Measurements from ENCODE around the gene RTN3.
"Not testable (repeated sequence)": the region's sequence is repeated elsewhere in the genome, so short reads cannot be mapped to it uniquely, and the experiment has no call there.

Gene RTN3

GRCh38 chr11:63769042-63769713 is 87.9 kb downstream of the RTN3 start:
- DNase-seq (ENCODE audit: low read depth) = no peak

DNA sequence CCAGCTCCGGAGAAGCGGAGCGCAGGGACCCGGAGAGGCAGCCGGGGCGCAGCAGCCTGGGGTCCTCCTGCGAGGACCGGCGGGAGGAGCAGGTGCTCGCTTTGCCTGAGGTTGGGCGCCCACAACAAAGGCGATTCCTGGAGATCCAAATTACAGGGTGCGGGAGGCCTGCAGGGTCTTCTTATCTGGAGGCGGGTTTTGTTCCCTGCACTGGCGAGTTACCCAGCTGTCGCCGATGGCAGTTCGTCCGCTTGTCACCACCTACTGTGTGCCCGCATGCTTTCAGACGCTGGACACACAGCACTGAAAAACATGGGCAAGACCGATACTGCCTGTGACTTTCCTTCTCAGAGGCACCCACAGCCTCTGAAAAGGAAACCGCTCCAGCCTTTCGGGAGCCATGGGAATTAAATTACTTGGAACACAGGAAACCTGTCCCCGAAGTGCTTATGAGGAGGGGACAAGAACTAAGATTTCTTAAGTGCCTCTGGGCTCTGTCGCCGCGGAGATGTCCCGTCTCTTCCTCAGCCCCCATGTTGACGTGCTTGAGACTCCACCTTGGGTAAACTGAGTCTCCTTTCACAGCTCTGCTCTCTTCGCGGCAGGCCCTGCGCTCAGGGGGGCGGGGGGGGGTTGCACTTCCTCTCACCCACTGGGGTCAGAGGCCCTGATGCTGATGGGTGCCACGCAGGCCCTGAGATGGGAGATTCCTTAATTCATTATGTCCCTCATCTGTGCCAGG is 88.6 kb downstream of the RTN3 start:
- DNase-seq (ENCODE audit: low read depth) = no peak

DNA sequence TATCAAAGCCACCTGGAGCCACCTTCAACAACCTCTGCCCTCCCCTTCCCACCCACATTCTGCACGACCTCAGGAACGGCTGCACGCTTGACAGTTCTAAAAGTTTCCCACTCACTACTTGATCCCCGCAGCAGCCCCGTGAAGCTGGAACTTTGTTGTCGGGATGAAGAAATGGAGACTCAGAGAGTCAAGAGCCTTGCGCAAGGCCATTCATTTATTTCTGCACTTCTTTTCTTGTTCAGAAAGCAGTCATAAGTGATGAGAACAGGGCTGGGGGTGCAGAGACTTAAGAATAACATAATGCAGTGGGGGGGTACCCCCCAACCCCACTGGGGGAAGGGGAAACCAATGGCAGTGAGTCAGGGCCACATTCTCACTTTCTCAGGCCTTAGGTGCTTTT is 89.5 kb downstream of the RTN3 start:
- no peak for DNase-seq (ENCODE audit: low read depth)

DNA sequence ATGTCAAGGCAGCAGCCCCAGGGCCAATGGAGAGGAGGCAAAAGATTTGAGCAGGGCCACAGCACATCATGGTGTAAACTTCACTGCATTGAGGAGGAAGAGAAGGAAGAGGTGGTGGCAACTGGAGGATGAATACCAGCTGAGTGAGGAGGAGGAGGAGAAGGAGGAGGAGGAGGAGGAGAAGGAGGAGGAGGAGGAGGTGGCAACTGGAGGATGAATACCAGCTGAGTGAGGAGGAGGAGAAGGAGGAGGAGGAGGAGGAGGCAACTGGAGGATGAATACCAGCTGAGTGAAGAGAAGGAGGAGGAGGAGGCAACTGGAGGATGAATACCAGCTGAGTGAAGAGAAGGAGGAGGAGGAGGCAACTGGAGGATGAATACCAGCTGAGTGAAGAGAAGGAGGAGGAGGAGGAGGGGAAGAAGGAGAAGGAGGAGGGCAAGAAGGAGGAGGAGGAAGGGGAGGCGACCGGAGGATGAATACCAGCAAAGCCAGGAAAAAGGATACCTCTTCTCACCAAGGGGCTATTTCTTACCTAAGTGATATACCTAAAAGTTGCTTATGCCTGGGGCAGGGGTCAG is 90.5 kb downstream of the RTN3 start:
- DNase-seq (ENCODE audit: low read depth) = not testable (repeated sequence)

DNA sequence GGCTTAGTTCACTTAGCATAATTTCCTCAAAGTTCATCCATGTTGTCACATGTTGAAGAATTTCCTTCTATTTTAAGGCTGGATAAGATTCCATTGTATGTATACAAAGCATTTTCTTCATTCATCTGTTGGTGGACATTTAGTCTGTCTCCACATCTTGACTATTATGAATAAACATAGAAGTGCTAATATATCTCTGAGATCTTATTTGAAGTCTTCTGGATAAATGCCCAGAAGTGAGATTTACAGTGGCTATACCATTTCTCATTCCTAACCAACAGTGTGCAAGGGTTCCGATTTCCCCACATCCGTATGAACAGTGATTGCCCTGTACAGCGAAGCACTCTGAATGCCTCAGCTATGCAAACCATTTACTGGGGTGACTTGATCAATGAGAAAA is 93.9 kb downstream of the RTN3 start:
- DNase-seq (ENCODE audit: low read depth) = no peak

- DNase-seq (ENCODE audit: low read depth) = no peak
These were observed 97.7 kb downstream of the RTN3 start for GRCh38 chr11:63779039-63779438.

GRCh38 chr11:63782749-63783148 is 101.4 kb downstream of the RTN3 start:
- DNase-seq (ENCODE audit: low read depth) = no peak

- no peak for DNase-seq (ENCODE audit: low read depth)
These were observed 102.8 kb downstream of the RTN3 start for GRCh38 chr11:63783925-63784592.

GRCh38 chr11:63785823-63786222 is 104.5 kb downstream of the RTN3 start:
- DNase-seq (ENCODE audit: low read depth) = no peak

DNA sequence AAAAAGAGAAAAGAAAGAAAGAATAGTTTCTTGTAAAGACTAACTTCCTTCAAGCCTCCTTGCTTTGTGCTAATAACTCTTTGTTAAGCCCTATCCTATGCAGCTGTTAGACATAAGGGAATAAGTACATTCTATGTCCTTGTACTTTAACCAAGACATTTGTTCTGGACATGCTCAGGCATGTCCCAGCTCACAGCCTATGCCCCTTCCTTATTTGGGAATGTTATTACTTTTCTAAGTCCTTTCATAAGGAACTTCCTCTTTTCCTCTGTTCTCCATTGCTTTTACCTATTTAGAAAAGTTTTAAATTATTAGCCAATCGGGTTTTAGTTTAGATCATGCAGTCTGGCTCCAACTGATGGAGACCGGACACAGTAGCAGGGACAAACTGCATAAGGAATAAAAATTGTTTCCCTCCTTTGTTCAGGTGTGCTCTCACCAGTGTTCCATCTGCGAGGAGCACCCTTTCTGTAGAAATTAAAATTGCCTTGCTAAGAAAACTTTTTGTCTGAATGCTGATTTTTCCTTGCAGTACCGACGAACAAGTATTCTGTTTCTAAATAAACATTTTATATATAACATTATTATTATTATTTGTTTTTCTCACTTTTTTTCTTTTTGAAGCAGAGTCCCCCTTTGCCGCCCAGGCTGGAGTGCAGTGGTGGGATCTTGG is 110.3 kb downstream of the RTN3 start:
- no peak for DNase-seq (ENCODE audit: low read depth)

DNA sequence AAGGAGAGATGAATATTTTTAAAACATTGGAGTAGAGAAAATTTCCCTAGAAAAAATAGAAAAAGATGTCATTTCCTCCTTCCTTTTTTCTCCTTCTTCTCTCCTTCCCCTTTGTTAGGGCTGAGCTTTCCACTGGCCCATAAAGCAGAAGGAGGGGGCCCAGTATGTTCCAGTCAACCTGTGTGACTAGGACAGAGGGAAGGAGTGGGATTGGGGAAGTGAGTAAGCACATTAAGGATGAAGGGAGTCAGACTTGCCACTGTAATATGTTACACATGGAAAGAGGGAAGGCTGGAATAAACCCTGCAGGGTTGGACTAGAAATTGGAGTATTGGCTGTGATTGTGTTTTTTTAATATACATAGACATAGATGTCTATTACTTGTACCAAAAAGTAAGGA is 111.9 kb downstream of the RTN3 start:
- no peak for DNase-seq (ENCODE audit: low read depth)

DNA sequence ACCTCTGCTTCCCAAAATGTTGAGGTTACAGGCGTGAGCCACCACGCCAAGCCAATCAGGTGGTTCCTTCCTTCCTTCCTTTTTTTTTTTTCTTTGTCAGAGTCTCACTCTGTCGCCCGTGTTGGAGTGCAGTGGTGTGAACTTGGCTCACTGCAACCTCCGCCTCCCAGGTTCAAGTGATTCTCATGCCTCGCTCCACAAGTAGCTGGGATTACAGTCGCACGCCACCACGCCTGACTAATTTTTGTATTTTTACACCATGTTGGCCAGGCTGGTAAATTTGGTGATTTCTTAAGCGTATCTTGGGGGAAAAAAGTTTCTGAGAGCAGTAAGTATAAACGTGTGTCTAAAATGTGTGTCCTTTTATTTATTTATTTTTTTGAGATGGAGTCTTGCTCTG is 113.8 kb downstream of the RTN3 start:
- DNase-seq (ENCODE audit: low read depth) = no peak

DNA sequence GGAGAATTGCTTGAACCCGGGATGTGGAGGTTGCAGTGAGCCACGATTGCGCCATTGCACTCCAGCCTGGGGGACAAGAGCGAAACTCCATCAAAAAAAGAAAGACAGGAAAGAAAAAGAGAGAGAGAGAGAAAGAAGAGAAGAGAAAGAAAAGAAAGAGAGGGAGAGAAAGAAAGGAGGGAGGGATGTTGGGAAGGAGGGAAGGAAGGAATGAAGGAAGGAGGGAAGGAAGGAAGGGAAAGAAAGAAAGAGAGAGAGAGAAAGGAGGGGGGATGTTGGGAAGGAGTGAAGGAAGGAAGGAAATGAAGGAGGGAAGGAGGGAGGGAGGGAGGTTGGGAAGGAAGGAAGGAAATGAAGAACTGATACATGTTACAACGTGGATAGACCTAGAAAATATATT is 119.6 kb downstream of the RTN3 start:
- no peak for DNase-seq (ENCODE audit: low read depth)

DNA sequence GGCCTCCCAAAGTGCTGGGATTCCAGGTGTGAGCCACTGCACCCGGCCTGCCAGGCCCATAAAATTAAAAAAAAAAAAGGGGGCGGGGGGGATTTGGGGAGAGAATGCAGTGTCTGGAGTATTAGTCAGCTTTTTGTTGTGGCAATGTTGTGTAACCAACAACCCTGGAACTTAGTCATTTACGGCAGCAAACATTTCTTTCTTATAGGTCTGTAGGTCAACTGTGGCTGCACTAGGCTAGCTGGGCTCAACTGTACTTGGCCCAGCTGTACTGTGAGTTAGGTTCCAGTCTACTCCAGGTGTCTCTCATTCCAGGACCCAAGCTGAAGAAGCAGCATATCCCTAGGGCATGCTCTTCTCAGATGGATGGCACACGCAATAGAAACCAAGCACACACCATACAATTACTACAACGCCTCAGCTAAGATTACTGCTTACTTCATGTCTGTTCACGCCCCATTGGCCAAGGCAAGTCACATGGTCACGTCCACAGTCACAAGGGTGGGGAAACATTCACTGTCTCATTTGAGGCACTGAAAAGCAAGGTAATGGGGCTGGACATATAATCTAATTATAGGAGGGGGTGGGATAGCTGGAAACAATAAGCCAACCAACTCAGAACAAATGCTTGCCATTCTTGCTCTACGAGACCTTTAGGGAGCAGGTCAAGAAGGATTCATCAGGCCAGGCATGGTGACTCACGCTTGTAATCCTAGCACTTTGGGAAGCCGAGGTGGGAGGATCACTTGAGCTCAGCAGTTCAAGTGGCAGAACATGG is 121.5 kb downstream of the RTN3 start:
- peak; percentile 31 for DNase-seq (ENCODE audit: low read depth)

DNA sequence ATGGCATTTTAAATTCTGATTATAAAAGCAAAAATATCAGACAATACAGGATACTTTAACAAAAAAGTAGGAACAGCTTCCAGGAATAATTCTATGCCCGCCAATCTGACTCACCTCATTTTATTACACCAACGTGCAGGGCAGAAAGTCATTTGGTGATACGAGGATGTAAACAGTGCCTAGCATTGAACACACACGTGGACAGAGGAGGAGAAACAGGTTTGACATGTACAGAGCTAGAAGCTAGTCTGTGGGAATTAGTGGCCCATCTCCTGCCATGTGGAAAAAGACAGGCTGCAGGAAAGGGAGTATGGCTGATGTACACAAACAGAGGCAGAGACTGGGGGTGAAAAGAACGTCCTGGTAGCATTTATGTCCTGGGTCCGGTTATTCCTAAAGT is 123.0 kb downstream of the RTN3 start:
- DNase-seq (ENCODE audit: low read depth) = no peak

DNA sequence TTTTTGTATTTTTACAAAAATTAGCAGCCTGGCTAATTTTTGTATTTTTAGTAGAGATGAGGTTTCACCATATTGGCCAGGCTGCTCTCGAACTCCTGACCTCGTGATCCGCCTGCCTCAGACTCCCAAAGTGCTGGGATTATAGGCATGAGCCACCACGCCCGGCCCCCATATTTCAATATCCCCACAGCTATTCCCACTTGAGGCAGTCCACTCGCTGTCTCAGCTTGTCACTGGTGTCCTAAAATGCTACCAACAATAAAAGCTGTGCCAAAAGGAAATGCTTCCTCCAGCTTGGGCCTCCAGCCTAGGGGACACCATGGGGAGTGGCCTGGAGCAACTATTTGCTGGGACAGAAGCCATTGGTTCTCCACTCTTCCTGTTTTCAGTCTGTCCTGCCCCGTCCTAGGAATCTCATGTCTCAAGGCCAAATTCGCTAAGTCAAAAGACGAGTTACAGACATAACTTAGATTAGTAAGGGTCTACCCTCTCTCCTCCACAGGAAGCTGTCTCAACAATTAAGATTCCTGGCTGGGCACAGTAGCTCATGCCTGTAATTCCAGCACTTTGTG is 124.6 kb downstream of the RTN3 start:
- no peak for DNase-seq (ENCODE audit: low read depth)

Measured in HS-27A (cell line).